Upper lobe of right lung (tissue), 1 donor: ENCODE measurements around the gene ZXDC. TPM values are rescaled to one million over a fixed set of nuclear protein-coding genes. Genes with fewer than 3 reads are reported as not detected.

Source experiments
- ATAC-seq: fragments of 200-7000 bp; cut with Tn5 transposase; one replicate; pipeline ENCODE4 v1.9.1; 2020; ENCODE audit warnings: mild to moderate bottlenecking, moderate library complexity
- DNase-seq: peaks from one replicate; pipeline ENCODE4 v3.0.0-alpha.2; 2020
- H3K27ac ChIP-seq: fragments of 200-600 bp; one replicate; pipeline ENCODE4 v1.8.0; 2022
- H3K27me3 ChIP-seq: fragments of 200-600 bp; one replicate; pipeline ENCODE4 v1.8.0; 2022; ENCODE audit warnings: mild to moderate bottlenecking
- H3K36me3 ChIP-seq: fragments of 200-600 bp; one replicate; pipeline ENCODE4 v1.8.0; 2022
- H3K4me1 ChIP-seq: fragments of 200-600 bp; one replicate; pipeline ENCODE4 v1.8.0; 2022
- H3K4me3 ChIP-seq: fragments of 200-600 bp; one replicate; pipeline ENCODE4 v1.8.0; 2022; ENCODE audit warnings: mild to moderate bottlenecking
- H3K9me3 ChIP-seq: fragments of 200-600 bp; one replicate; pipeline ENCODE4 v1.8.0; 2022
- intact Hi-C: fragments of 100-400 bp; cut with DNase I; formaldehyde crosslinking; loops from one replicate; pipeline ENCODE4 v1.11.0; 2022
- total RNA-seq: library from RNA; stranded (reverse); fragmentation: NEBNext Ultra II Directional; extraction: Animal tissue kit (Norgen Biotek cat#: 25700); gene quantifications from one replicate; pipeline ENCODE4 v1.2.1, GENCODE V29; 2021
- TF ChIP-seq, protein P1 (sequence below): fragments of 200-600 bp; IDR thresholded peaks from one replicate; pipeline ENCODE4 v1.8.0; 2022; ENCODE audit warnings: antibody characterized with exemption
- donor health status: DM: no; HTN: yes; CAD: no; lungs with severe emphysema.

Gene ZXDC
- total RNA-seq, 1 donor from 2014 or later, result 40.3 TPM

DNA sequence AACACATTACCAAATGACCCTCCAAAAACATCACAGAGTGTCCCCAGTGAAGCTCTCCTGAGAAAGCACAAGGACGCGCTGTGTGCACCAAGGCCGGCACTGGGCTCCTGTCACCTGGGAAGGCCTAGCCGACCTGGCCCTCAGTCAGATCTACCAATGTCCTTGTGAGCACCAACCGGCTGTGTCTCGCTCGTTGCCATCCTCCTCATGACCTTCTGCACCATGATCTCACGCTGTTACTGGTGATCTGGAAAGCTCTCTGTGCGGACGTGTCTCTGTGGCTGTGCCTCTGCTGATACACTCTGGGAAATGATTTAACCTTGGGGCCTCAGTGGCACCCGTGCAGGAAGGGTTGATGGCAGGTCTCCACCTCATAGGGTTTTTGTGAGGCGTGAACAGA is 24.2 kb downstream of the ZXDC start:
- no peaks in the 10 kb centered on the region for H3K27me3 ChIP-seq
- TF ChIP-seq, protein P1, sequence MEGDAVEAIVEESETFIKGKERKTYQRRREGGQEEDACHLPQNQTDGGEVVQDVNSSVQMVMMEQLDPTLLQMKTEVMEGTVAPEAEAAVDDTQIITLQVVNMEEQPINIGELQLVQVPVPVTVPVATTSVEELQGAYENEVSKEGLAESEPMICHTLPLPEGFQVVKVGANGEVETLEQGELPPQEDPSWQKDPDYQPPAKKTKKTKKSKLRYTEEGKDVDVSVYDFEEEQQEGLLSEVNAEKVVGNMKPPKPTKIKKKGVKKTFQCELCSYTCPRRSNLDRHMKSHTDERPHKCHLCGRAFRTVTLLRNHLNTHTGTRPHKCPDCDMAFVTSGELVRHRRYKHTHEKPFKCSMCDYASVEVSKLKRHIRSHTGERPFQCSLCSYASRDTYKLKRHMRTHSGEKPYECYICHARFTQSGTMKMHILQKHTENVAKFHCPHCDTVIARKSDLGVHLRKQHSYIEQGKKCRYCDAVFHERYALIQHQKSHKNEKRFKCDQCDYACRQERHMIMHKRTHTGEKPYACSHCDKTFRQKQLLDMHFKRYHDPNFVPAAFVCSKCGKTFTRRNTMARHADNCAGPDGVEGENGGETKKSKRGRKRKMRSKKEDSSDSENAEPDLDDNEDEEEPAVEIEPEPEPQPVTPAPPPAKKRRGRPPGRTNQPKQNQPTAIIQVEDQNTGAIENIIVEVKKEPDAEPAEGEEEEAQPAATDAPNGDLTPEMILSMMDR, result no peak
- H3K4me1 ChIP-seq, result no peaks in the 10 kb centered on the region
- H3K36me3 ChIP-seq, result peaks cover 71% of the 10 kb centered on the region
- H3K4me3 ChIP-seq, result no peak overlapping the region
- peak; percentile 38 for DNase-seq
- intact Hi-C loops, result no loop called here
- no peak overlapping the region for H3K27ac ChIP-seq
- H3K9me3 ChIP-seq, result no peaks in the 10 kb centered on the region
- no peak for ATAC-seq

DNA sequence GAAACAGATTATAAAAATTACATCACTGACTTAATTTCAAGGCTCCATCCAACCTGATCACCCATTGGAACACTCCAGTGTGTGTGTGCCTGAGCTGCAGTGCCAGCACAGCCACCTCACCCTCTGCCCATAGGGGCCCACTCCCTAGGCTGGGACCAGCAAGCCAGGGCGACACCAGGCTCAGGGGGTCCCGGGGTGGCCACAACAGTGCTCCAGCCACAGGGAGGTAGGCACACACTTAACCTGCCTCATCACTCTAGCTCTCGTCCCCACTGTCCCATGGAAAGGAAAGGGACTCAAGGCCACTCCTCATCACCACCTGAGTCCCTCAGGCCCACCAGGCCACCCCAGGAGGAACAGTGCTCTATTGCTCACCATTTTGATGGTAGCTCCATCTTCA is 24.9 kb downstream of the ZXDC start:
- H3K27me3 ChIP-seq, result no peaks in the 10 kb centered on the region
- no peaks in the 10 kb centered on the region for H3K9me3 ChIP-seq
- no peak overlapping the region for H3K4me3 ChIP-seq
- ATAC-seq (no peak), DNase-seq (peak; percentile 19)
- H3K36me3 ChIP-seq, result peaks cover 65% of the 10 kb centered on the region
- TF ChIP-seq, protein P1, result no peak
- H3K4me1 ChIP-seq, result no peaks in the 10 kb centered on the region
- H3K27ac ChIP-seq, result no peak overlapping the region
- intact Hi-C loops, result no loop called here

DNA sequence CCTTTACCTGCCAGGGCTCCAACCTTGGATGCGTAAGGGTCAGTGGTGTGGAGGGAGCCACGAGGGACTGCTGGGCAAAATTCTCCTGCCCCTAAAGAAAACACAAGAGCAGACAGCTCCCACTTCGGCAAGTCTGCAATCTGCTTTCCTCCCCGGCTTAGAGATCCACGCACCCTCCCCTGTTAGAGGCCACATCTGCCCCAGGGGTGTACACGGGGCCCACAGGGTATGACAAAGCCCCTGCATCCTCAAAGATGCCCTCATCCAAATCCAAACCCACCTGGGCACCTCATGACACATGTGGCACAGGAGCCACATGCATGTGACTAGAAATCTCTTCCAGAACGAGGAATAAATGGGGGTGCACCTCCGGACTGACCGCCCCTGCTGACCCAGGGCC is 25.5 kb downstream of the ZXDC start:
- no peaks in the 10 kb centered on the region for H3K27me3 ChIP-seq
- ATAC-seq (no peak), DNase-seq (peak; percentile 31)
- TF ChIP-seq, protein P1, result no peak
- H3K36me3 ChIP-seq, result peaks cover 61% of the 10 kb centered on the region
- H3K9me3 ChIP-seq, result no peaks in the 10 kb centered on the region
- no peaks in the 10 kb centered on the region for H3K4me1 ChIP-seq
- intact Hi-C loops, result no loop called here
- H3K27ac ChIP-seq, result no peak overlapping the region
- H3K4me3 ChIP-seq, result no peak overlapping the region

DNA sequence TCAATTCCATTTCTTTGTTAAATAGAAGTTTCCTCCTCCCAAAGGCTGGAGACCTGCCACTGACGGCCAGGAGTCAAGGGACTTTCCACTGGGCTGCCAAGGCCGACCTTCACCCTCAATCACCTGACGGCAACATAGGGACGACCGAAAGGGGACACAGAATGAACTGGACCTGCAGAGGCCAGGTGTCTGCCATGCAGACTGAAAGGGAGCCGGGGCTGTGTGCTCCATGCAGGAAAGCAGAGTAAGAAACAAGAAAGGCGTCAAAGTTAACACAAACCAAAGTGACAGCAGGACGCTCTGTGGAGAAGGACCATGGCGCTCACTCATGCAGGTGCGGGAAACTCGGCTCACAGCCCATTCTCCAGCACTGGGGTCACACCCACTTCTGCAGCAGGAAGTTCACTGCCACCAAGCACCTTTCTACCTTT is 26.1 kb downstream of the ZXDC start:
- intact Hi-C loops, result no loop called here
- peak; percentile 44 for DNase-seq
- Histone ChIP-seq H3K36me3 (peaks cover 55% of the 10 kb centered on the region), H3K27me3 (no peaks in the 10 kb centered on the region), H3K4me3 (no peak overlapping the region), H3K9me3 (no peaks in the 10 kb centered on the region), H3K27ac (no peak overlapping the region), H3K4me1 (no peaks in the 10 kb centered on the region)
- no peak for ATAC-seq
- TF ChIP-seq, protein P1, result no peak

DNA sequence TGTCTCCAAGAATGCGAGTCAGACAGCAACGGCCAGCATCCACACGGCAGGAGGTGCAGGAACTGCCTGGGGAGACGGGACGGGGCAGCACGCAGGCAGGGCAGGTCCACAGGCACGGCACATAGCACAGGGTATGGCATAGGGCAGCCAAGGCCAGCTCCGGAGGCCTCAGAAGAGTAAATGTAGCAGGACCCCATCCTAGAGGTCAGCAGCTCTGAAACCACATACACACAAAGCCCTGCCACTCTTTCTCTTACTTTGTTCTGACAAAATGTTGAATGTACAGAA is 26.9 kb downstream of the ZXDC start:
- TF ChIP-seq, protein P1, result no peak
- no peak for ATAC-seq
- Histone ChIP-seq H3K36me3 (peaks cover 49% of the 10 kb centered on the region), H3K27me3 (no peaks in the 10 kb centered on the region), H3K27ac (no peak overlapping the region), H3K4me1 (no peaks in the 10 kb centered on the region), H3K4me3 (no peak overlapping the region), H3K9me3 (no peaks in the 10 kb centered on the region)
- no peak for DNase-seq
- intact Hi-C loops, result no loop called here

DNA sequence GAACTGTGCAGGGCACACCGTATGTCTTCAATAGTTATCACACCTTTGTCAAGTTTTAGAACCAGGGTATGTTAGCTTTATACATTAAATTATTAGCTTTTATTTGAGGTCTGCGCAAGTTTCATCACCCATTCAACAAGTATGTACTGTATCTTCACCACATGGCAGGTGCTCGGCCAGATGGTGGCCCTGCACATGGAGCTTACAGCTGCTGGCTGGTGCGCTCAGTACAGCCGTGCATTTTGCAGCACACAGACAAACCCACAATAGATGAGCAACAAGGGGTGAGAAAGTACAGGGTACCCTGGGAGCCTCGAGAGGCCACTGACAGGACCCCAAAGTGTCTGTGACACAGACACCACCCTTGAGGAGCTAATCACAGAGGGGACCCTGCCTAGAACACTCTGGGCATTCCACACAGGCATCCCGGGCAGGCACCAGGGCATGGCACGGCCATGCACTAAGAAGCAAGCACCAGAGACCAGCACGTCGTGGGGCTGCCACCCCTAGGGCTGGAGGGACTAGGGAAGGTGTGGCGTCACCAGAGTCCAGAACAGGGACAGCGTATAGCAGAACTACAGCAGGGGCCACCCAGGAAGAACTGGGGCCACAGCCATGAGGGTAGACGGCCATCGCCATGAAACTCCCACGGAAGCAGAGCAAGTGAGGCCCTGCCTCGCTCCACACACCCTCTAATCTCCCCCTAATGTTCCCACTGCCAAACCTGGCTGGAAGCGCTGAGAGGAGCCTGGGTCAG is 27.4 kb downstream of the ZXDC start:
- ATAC-seq, result no peak
- intact Hi-C loops, result no loop called here
- TF ChIP-seq, protein P1, result no peak
- Histone ChIP-seq H3K4me3 (no peak overlapping the region), H3K36me3 (peaks cover 49% of the 10 kb centered on the region), H3K9me3 (no peaks in the 10 kb centered on the region), H3K27me3 (no peaks in the 10 kb centered on the region), H3K4me1 (no peaks in the 10 kb centered on the region), H3K27ac (no peak overlapping the region)
- DNase-seq, result peak; percentile 57
